ENCODE data around the gene FIZ1.

Gene FIZ1

DNA sequence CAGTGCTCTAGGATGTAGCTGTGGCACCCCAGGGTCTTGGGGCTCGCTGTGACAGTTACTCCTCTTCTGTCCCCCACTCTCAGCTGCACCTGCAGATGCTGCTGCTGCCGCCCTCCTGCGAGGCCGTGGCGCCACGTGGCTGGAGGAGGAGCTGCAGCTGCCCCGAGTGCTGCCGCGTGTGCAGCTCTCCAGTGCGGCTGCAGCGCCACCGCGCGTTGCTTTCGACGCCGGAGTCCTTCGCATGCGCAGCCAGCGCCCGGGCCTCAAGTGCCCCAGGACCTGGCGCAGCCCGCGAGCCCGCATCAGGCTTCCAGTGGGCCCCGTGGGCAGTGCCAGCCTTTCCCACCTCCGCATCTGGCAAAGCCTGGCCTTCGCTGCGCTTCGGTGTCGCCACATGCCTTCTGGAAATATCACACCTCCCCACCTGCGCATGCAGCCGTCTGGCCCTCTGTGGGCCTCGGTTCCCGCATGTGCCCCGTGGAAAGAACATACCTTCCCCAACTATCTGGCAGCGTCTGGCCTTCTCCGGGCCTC lies 40.8 kb upstream of the FIZ1 start:
- peak; percentile 20 for ATAC-seq

GRCh38 chr19:55638864-55639359 lies 39.6 kb upstream of the FIZ1 start:
- TF ChIP-seq ARNTL (CRISPR knock-in tag; IDR thresholded peaks at IDR 0.05; ENCODE audit: borderline replicate concordance, low read depth) (no peak), POU6F1 (CRISPR knock-in tag; IDR thresholded peaks at IDR 0.05; ENCODE audit: borderline replicate concordance, low read depth) (no peak)
- no peak for ATAC-seq

More for the DNA sequence above, 40.8 kb upstream of the FIZ1 start:
- TF ChIP-seq CSDC2 (CRISPR knock-in tag; IDR thresholded peaks at IDR 0.05) = peak; percentile 17; the same call in 1 of the 2 replicates
- no peak for TF ChIP-seq ZNF565 (CRISPR knock-in tag; conservative IDR thresholded peaks at IDR 0.05; ENCODE audit: low read depth)
- no peak for TF ChIP-seq ARNTL (CRISPR knock-in tag; IDR thresholded peaks at IDR 0.05; ENCODE audit: borderline replicate concordance, low read depth)
- TF ChIP-seq ZNF8 (CRISPR knock-in tag; IDR thresholded peaks at IDR 0.05) = no peak
- TF ChIP-seq POU6F1 (CRISPR knock-in tag; IDR thresholded peaks at IDR 0.05; ENCODE audit: borderline replicate concordance, low read depth) = no peak
- TF ChIP-seq PPARA (CRISPR knock-in tag; IDR thresholded peaks at IDR 0.05; ENCODE audit: borderline replicate concordance) = no peak
- no peak for TF ChIP-seq RARB (CRISPR knock-in tag; IDR thresholded peaks at IDR 0.05)
- TF ChIP-seq ISL1 (CRISPR knock-in tag; IDR thresholded peaks at IDR 0.05) = no peak
- no peak for TF ChIP-seq ZNF70 (CRISPR knock-in tag; IDR thresholded peaks at IDR 0.05)
- TF ChIP-seq, protein P1, sequence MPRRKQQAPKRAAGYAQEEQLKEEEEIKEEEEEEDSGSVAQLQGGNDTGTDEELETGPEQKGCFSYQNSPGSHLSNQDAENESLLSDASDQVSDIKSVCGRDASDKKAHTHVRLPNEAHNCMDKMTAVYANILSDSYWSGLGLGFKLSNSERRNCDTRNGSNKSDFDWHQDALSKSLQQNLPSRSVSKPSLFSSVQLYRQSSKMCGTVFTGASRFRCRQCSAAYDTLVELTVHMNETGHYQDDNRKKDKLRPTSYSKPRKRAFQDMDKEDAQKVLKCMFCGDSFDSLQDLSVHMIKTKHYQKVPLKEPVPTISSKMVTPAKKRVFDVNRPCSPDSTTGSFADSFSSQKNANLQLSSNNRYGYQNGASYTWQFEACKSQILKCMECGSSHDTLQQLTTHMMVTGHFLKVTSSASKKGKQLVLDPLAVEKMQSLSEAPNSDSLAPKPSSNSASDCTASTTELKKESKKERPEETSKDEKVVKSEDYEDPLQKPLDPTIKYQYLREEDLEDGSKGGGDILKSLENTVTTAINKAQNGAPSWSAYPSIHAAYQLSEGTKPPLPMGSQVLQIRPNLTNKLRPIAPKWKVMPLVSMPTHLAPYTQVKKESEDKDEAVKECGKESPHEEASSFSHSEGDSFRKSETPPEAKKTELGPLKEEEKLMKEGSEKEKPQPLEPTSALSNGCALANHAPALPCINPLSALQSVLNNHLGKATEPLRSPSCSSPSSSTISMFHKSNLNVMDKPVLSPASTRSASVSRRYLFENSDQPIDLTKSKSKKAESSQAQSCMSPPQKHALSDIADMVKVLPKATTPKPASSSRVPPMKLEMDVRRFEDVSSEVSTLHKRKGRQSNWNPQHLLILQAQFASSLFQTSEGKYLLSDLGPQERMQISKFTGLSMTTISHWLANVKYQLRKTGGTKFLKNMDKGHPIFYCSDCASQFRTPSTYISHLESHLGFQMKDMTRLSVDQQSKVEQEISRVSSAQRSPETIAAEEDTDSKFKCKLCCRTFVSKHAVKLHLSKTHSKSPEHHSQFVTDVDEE (CRISPR knock-in tag; IDR thresholded peaks at IDR 0.05) = 0 out of 2 replicates have a peak, but pooled peaks have one; percentile 10
- TF ChIP-seq ZFP3 (CRISPR knock-in tag; IDR thresholded peaks at IDR 0.05) = peak; percentile 63; the same call in 1 of the 2 replicates
- no peak for TF ChIP-seq TCF4 (CRISPR knock-in tag; IDR thresholded peaks at IDR 0.05; ENCODE audit: borderline replicate concordance)
- TF ChIP-seq ZFP30 (CRISPR knock-in tag; IDR thresholded peaks at IDR 0.05) = no peak
- TF ChIP-seq, protein P2, sequence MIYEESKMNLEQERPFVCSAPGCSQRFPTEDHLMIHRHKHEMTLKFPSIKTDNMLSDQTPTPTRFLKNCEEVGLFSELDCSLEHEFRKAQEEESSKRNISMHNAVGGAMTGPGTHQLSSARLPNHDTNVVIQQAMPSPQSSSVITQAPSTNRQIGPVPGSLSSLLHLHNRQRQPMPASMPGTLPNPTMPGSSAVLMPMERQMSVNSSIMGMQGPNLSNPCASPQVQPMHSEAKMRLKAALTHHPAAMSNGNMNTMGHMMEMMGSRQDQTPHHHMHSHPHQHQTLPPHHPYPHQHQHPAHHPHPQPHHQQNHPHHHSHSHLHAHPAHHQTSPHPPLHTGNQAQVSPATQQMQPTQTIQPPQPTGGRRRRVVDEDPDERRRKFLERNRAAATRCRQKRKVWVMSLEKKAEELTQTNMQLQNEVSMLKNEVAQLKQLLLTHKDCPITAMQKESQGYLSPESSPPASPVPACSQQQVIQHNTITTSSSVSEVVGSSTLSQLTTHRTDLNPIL (CRISPR knock-in tag; IDR thresholded peaks at IDR 0.05; ENCODE audit: low read depth) = no peak
- no peak for TF ChIP-seq GLIS3 (CRISPR knock-in tag; IDR thresholded peaks at IDR 0.05)

DNA sequence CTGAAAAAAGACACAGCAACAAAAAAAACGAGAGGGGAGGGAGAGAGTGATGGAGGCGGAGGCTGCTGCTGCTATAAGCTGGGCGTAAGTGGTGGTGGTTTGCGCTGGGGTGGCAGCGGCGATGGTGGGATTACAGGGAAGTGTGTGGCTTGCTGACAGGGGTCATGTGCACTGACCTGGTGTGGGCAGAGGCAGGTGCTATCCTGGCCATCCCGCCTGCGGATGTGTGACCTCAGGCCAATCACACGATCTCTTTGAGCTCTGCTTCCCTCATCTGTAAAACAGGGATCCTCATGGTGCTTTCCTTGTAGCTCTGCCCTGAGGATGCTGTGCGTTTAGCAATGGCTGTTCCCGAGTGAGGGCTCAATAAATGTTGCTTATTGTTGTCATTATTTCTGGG lies 38.2 kb upstream of the FIZ1 start:
- ATAC-seq = no peak
- TF ChIP-seq ZC3H10 (CRISPR knock-in tag; IDR thresholded peaks at IDR 0.05) = no peak
- TF ChIP-seq, protein P1 (CRISPR knock-in tag; IDR thresholded peaks at IDR 0.05) = no peak

DNA sequence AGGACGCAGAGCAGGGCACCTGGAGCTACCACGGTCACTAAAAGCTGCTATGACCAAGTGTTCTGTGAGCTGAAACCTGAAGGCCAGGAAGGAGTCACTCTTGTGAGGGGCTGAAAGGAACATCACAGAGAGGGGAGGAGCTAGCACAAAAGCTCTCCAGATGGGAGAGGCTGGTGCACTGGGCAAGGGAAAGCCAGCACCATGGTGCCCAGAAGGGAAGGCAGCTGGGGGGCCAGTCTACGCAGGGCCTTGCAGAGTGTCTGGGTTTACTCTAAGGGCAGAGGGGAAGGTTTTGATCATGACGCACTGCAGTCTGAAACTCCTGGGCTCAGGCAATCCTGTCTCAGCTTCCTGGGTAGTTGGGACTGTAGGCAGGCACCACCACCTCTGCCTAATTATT lies 37.4 kb upstream of the FIZ1 start:
- TF ChIP-seq, protein P2 (CRISPR knock-in tag; IDR thresholded peaks at IDR 0.05; ENCODE audit: low read depth) = no peak
- no peak for TF ChIP-seq ISL1 (CRISPR knock-in tag; IDR thresholded peaks at IDR 0.05)
- no peak for TF ChIP-seq OSR1 (CRISPR knock-in tag; IDR thresholded peaks at IDR 0.05)
- no peak for TF ChIP-seq SNAI2 (CRISPR knock-in tag; IDR thresholded peaks at IDR 0.05)
- TF ChIP-seq GLIS3 (CRISPR knock-in tag; IDR thresholded peaks at IDR 0.05) = no peak

More for the DNA sequence above, 37.4 kb upstream of the FIZ1 start:
- no peak for ATAC-seq

All from SK-N-SH treated with all-trans-retinoic acid at 6 μM for 48 hours (cell line).